Keratinocyte (primary cell): ENCODE measurements around the gene GLS. TPM values are rescaled to one million over a fixed set of nuclear protein-coding genes. Genes with fewer than 3 reads are reported as not detected.
"Not testable (repeated sequence)": the region's sequence is repeated elsewhere in the genome, so short reads cannot be mapped to it uniquely, and the experiment has no call there.

Experiments
- DNase-seq: peaks from one replicate; pipeline ENCODE4 v3.0.0-alpha.2; 2011; ENCODE audit warnings: low read depth, missing footprints, low spot score
- FAIRE-seq: peaks from 2 replicates; lab custom pipeline; 2011; peaks lifted over from hg19 to GRCh38; lab: Jason Lieb, UNC
- H2AFZ ChIP-seq: 2 replicates; pipeline ENCODE4 v1.6.0; 2012; ENCODE audit warnings: low read length, control low read depth, inconsistent platforms; ENCODE audit not compliant: control insufficient read depth
- H3K27ac ChIP-seq: 2 replicates; pipeline ENCODE4 v1.5.1; 2011; ENCODE audit warnings: low read length; ENCODE audit not compliant: control insufficient read depth, insufficient read depth
- H3K27me3 ChIP-seq: 3 replicates; pipeline ENCODE4 v1.6.0; 2011; ENCODE audit warnings: low read length; ENCODE audit not compliant: control insufficient read depth, insufficient read depth; ENCODE audit errors: extremely low read depth
- H3K36me3 ChIP-seq, 2 experiments: 2 replicates in 1 of 2; 3 replicates in 1 of 2; pipeline ENCODE4 v1.5.1; 2011; ENCODE audit warnings: low read length in 2 of 2, mild to moderate bottlenecking in 1 of 2; ENCODE audit not compliant: control insufficient read depth in 2 of 2, insufficient read depth in 2 of 2; ENCODE audit errors: extremely low read depth in 1 of 2
- H3K4me1 ChIP-seq: 3 replicates; pipeline ENCODE4 v1.5.1; 2011; ENCODE audit warnings: low read length; ENCODE audit not compliant: control insufficient read depth, insufficient read depth; ENCODE audit errors: extremely low read depth
- H3K4me2 ChIP-seq: 3 replicates; pipeline ENCODE4 v1.6.0; 2011; ENCODE audit warnings: low read depth, low read length; ENCODE audit not compliant: control insufficient read depth, insufficient read depth; ENCODE audit errors: extremely low read depth
- H3K4me3 ChIP-seq, 3 experiments: fragments of 200-600 bp in 1 of 3; sonication (generic) in 1 of 3; 2 replicates in 2 of 3; 3 replicates in 1 of 3; pipeline ENCODE4 v1.5.1; 2011 to 2016; ENCODE audit warnings: low read length in 3 of 3, mild to moderate bottlenecking in 3 of 3, control low read depth in 2 of 3, inconsistent platforms in 1 of 3, low read depth in 1 of 3, mixed read lengths in 1 of 3, mixed run types in 1 of 3, moderate library complexity in 1 of 3; ENCODE audit not compliant: control insufficient read depth in 2 of 3, insufficient read depth in 2 of 3; ENCODE audit errors: extremely low read depth in 1 of 3
- H3K79me2 ChIP-seq: 2 replicates; pipeline ENCODE4 v1.6.0; 2012; ENCODE audit warnings: low read length; ENCODE audit not compliant: control insufficient read depth, insufficient read depth
- H3K9ac ChIP-seq: 3 replicates; pipeline ENCODE4 v1.6.0; 2011; ENCODE audit warnings: low read length; ENCODE audit not compliant: control insufficient read depth, insufficient read depth; ENCODE audit errors: extremely low read depth
- H3K9me1 ChIP-seq: 3 replicates; pipeline ENCODE4 v1.6.0; 2011; ENCODE audit warnings: low read length; ENCODE audit not compliant: control insufficient read depth, insufficient read depth; ENCODE audit errors: extremely low read depth
- H3K9me3 ChIP-seq: 2 replicates; pipeline ENCODE4 v1.5.1; 2012; ENCODE audit warnings: low read depth, low read length; ENCODE audit not compliant: control insufficient read depth
- H4K20me1 ChIP-seq: 3 replicates; pipeline ENCODE4 v1.6.0; 2011; ENCODE audit warnings: low read length; ENCODE audit not compliant: control insufficient read depth, insufficient read depth; ENCODE audit errors: extremely low read depth
- CTCF ChIP-seq, 3 experiments: IDR thresholded peaks in 1 of 3; conservative IDR thresholded peaks in 1 of 3; optimal IDR thresholded peaks in 1 of 3; 2 replicates in 2 of 3; 3 replicates in 1 of 3; pipeline versions ENCODE3 to v1.5.1; 2011; ENCODE audit warnings: low read length in 3 of 3, mild to moderate bottlenecking in 3 of 3, moderate library complexity in 2 of 3, control low read depth in 1 of 3, inconsistent platforms in 1 of 3; ENCODE audit not compliant: insufficient read depth in 2 of 3; ENCODE audit errors: extremely low read depth in 1 of 3
- EZH2 ChIP-seq: IDR thresholded peaks from one replicate; pipeline ENCODE4 v1.6.1; 2012; ENCODE audit warnings: inconsistent platforms, mild to moderate bottlenecking, low read length, moderate library complexity
- dilution Hi-C: fragments of 300-500 bp; cut with MboI; formaldehyde crosslinking; loops from one replicate; pipeline ENCODE4 v1.7.0; 2020; ENCODE audit warnings: low sequenced_read_pairs; ENCODE audit not compliant: extremely low pct_ligation_motif_present
- polyA plus RNA-seq, 5 experiments: library from polyadenylated mRNA; depleted of rRNA in 3 of 5; stranded (reverse) in 3 of 5; stranded (forward) in 1 of 5; unstranded in 1 of 5; fragments of >200 nt; gene quantifications; 1 replicate in 1 of 5; 2 replicates in 3 of 5; 3 replicates in 1 of 5; pipeline versions ENCODE4 v1.2.1 to v1.2.3, GENCODE V29; 2011 to 2012; ENCODE audit warnings: missing spikeins in 2 of 5, low read depth in 1 of 5, low replicate concordance in 1 of 5

The GLS gene
- polyA plus RNA-seq, 1 donor (not counting 4 experiments of a cell fraction or from before 2014, with no cell fraction given): 130 TPM

- dilution Hi-C loops: no loop called here
- no peaks in the 10 kb centered on the region for H3K9me3 ChIP-seq
- H4K20me1 ChIP-seq: no peaks in the 10 kb centered on the region
- H3K9ac ChIP-seq: no peak overlapping the region
- H3K4me3 ChIP-seq: no peak overlapping the region
- no peak for FAIRE-seq
- H3K27me3 ChIP-seq: no peaks in the 10 kb centered on the region
- no peak for DNase-seq
- no peaks in the 10 kb centered on the region for H3K79me2 ChIP-seq
- no peak overlapping the region for H3K4me2 ChIP-seq
- no peak overlapping the region for H2AFZ ChIP-seq
- H3K9me1 ChIP-seq: no peaks in the 10 kb centered on the region
- peaks cover 0 to 6% of the 10 kb centered on the region in 2 experiments for H3K36me3 ChIP-seq
- no peak overlapping the region for H3K27ac ChIP-seq
- H3K4me1 ChIP-seq: no peaks in the 10 kb centered on the region
- TF ChIP-seq EZH2 (no peak), CTCF (optimal IDR thresholded peaks at IDR 0.05 in 1 of 3, IDR thresholded peaks at IDR 0.05 in 1 of 3, conservative IDR thresholded peaks at IDR 0.05 in 1 of 3; ENCODE audit: extremely low read depth in 1 of 3, insufficient read depth in 2 of 3, low read length in 3 of 3) (no peak)
Observed at GRCh38 chr2:190959911-190960788, 79.5 kb downstream of the GLS start.

- H3K9me3 ChIP-seq, H3K36me3 ChIP-seq, H3K27ac ChIP-seq, H3K4me3 ChIP-seq, DNase-seq, dilution Hi-C loops, FAIRE-seq, H3K9ac ChIP-seq, H4K20me1 ChIP-seq, H3K27me3 ChIP-seq, H3K9me1 ChIP-seq, H3K4me1 ChIP-seq, H2AFZ ChIP-seq, H3K4me2 ChIP-seq, H3K79me2 ChIP-seq: not testable (repeated sequence)
Observed at GRCh38 chr2:190961117-190961516, 80.5 kb downstream of the GLS start.
